GM12878 (cell line): ENCODE results near the gene ADGRD1.

Source experiments
- BACH1 ChIP-seq: fragments of 450-650 bp; IDR thresholded peaks from 2 replicates; pipeline ENCODE4 v1.6.1; 2017; ENCODE audit warnings: mild to moderate bottlenecking, borderline replicate concordance
- BHLHE40 ChIP-seq, 2 experiments: fragments of 450-650 bp in 1 of 2; IDR thresholded peaks; 2 replicates each; pipeline ENCODE4 v1.6.1; 2011 to 2017; ENCODE audit warnings: low read depth in 2 of 2, borderline replicate concordance in 1 of 2, improper control_type of control experiment in 1 of 2, low read length in 1 of 2, mild to moderate bottlenecking in 1 of 2
- CEBPB ChIP-seq, 2 experiments: fragments of 150-350 bp in 1 of 2; IDR thresholded peaks; 2 replicates each; pipeline ENCODE4 v1.6.1; 2012 to 2014; ENCODE audit warnings: low read depth in 2 of 2, low read length in 2 of 2, borderline replicate concordance in 1 of 2, inconsistent platforms in 1 of 2
- CREM ChIP-seq: IDR thresholded peaks from 2 replicates; pipeline ENCODE4 v1.6.1; 2014; ENCODE audit warnings: antibody characterized with exemption, low read depth
- CTCF ChIP-seq, 3 experiments: IDR thresholded peaks in 2 of 3; conservative IDR thresholded peaks in 1 of 3; 2 replicates each; pipeline ENCODE4 v1.5.1; 2011; ENCODE audit warnings: low read depth in 3 of 3, low read length in 3 of 3, mild to moderate bottlenecking in 3 of 3, control low read depth in 2 of 3, moderate library complexity in 2 of 3, inconsistent platforms in 1 of 3, mixed read lengths in 1 of 3; ENCODE audit not compliant: control insufficient read depth in 2 of 3, insufficient read depth in 1 of 3; ENCODE audit errors: extremely low read depth in 1 of 3
- EGR1 ChIP-seq, 2 experiments: IDR thresholded peaks; 1 replicate in 1 of 2; 2 replicates in 1 of 2; pipeline ENCODE4 v1.6.1; 2011 to 2012; ENCODE audit warnings: low read depth in 2 of 2, low read length in 2 of 2, borderline replicate concordance in 1 of 2, mild to moderate bottlenecking in 1 of 2, moderate library complexity in 1 of 2
- ETV6 ChIP-seq, 2 experiments: fragments of 450-650 bp in 1 of 2; IDR thresholded peaks in 1 of 2; conservative IDR thresholded peaks in 1 of 2; 2 replicates each; pipeline ENCODE4 v1.6.1; 2014; ENCODE audit warnings: antibody characterized with exemption in 1 of 2, borderline replicate concordance in 1 of 2, low read depth in 1 of 2, mild to moderate bottlenecking in 1 of 2, moderate library complexity in 1 of 2
- EZH2 ChIP-seq: IDR thresholded peaks from 2 replicates; pipeline ENCODE4 v1.6.1; 2012; ENCODE audit warnings: low read depth, mild to moderate bottlenecking, control low read depth, inconsistent platforms, low read length, borderline replicate concordance; ENCODE audit not compliant: control insufficient read depth
- FOXK2 ChIP-seq: fragments of 450-650 bp; IDR thresholded peaks from 2 replicates; pipeline ENCODE4 v1.6.1; 2017; ENCODE audit warnings: mild to moderate bottlenecking, moderate library complexity
- POLR2A ChIP-seq: IDR thresholded peaks from 2 replicates; pipeline ENCODE4 v1.6.1; 2011; ENCODE audit warnings: low read depth, mild to moderate bottlenecking, low read length
- RAD21 ChIP-seq: IDR thresholded peaks from 2 replicates; pipeline ENCODE4 v1.6.1; 2011; ENCODE audit warnings: mild to moderate bottlenecking, low read depth, low read length, moderate library complexity; ENCODE audit not compliant: insufficient read depth
- TAF1 ChIP-seq: IDR thresholded peaks from 2 replicates; pipeline ENCODE4 v1.6.1; 2011; ENCODE audit warnings: mild to moderate bottlenecking, low read depth, low read length, borderline replicate concordance
- USF2 ChIP-seq: IDR thresholded peaks from 2 replicates; pipeline ENCODE4 v1.6.1; 2011; ENCODE audit warnings: low read depth, low read length, improper control_type of control experiment, borderline replicate concordance
- ZNF24 ChIP-seq: fragments of 450-650 bp; IDR thresholded peaks from 2 replicates; pipeline ENCODE4 v1.6.1; 2017; ENCODE audit warnings: antibody characterized with exemption, mild to moderate bottlenecking

DNA sequence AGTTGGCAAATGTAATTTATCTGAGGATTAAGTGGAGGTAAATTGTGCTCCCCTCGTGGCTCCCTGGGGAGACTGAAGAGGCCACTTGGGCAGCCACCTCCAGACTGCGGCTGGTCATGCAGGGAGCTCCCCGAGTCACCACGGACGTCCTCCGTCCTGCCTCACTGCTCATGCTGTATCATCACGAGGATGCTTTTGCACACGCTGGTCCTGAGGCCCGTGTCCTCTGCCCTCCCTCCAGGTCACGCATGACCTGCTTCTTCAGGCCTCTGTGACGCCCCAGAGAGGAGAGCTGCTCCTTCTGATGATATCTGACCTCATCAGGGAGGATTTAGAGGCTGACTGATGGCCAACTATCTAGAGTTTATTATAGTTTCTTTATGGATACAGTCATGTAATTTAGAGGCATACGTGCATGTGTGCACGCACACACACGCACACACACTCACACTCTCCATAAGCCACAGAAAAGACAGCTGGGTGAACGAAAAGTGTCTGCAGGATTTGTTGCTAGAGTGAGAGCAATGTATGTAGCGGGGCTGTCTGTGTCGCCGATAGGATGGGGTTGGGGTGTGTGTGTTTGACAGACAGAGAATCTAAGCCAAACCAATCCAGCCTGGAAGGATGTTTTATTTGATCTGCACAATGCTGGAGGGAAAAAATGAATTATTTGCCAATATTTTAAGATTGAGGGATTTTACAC is 160.0 kb downstream of the ADGRD1 start:
- TF ChIP-seq CTCF (IDR thresholded peaks at IDR 0.05 in 2 of 3, conservative IDR thresholded peaks at IDR 0.05 in 1 of 3; ENCODE audit: control insufficient read depth in 2 of 3, extremely low read depth in 1 of 3, insufficient read depth in 1 of 3, low read depth in 3 of 3, low read length in 3 of 3): no peak
- TF ChIP-seq POLR2A: no peak
- TF ChIP-seq BHLHE40 (IDR thresholded peaks at IDR 0.05; ENCODE audit: borderline replicate concordance in 1 of 2, low read depth in 2 of 2, low read length in 1 of 2): 0 out of 4 replicates have a peak, but pooled peaks of 1 of the 2 experiments have one; percentile 27
- TF ChIP-seq BACH1: no peak
- no peak for TF ChIP-seq CREM
- TF ChIP-seq TAF1: no peak
- no peak for TF ChIP-seq CEBPB (IDR thresholded peaks at IDR 0.05; ENCODE audit: borderline replicate concordance in 1 of 2, low read depth in 2 of 2, low read length in 2 of 2)
- no peak for TF ChIP-seq USF2
- TF ChIP-seq ETV6 (conservative IDR thresholded peaks at IDR 0.05 in 1 of 2, IDR thresholded peaks at IDR 0.05 in 1 of 2; ENCODE audit: borderline replicate concordance in 1 of 2, low read depth in 1 of 2): no peak
- TF ChIP-seq FOXK2: no peak
- TF ChIP-seq ZNF24: no peak
- TF ChIP-seq RAD21: no peak
- no peak for TF ChIP-seq EGR1 (IDR thresholded peaks at IDR 0.05; ENCODE audit: borderline replicate concordance in 1 of 2, low read depth in 2 of 2, low read length in 2 of 2)
- no peak for TF ChIP-seq EZH2
